ENCODE measurements around the gene TTLL4.

DNA sequence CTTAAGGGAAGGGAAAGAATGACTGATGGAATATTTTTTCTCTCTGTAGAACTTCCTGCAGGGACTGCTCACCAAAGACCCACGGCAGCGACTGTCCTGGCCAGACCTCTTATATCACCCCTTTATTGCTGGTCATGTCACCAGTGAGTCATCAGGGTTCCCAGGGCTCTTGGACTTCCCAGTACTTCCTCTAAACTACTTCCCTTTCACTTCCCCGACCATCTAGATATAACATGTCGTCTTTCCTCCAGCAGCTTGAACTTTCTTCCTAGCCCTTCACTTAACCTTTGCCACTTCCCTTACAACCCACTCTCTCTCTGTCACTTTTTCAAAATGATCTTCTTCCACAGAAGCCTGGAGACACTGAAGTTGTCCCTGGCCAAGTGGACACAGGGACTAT is 31.5 kb upstream of the TTLL4 start:
- TF ChIP-seq, protein P1, sequence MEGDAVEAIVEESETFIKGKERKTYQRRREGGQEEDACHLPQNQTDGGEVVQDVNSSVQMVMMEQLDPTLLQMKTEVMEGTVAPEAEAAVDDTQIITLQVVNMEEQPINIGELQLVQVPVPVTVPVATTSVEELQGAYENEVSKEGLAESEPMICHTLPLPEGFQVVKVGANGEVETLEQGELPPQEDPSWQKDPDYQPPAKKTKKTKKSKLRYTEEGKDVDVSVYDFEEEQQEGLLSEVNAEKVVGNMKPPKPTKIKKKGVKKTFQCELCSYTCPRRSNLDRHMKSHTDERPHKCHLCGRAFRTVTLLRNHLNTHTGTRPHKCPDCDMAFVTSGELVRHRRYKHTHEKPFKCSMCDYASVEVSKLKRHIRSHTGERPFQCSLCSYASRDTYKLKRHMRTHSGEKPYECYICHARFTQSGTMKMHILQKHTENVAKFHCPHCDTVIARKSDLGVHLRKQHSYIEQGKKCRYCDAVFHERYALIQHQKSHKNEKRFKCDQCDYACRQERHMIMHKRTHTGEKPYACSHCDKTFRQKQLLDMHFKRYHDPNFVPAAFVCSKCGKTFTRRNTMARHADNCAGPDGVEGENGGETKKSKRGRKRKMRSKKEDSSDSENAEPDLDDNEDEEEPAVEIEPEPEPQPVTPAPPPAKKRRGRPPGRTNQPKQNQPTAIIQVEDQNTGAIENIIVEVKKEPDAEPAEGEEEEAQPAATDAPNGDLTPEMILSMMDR (IDR thresholded peaks at IDR 0.05), result no peak
- TF ChIP-seq POLR2A (IDR thresholded peaks at IDR 0.05), result no peak
